ENCODE results near the gene PHF21A. TPM values are rescaled to one million over a fixed set of nuclear protein-coding genes. Genes with fewer than 3 reads are reported as not detected.

Gene PHF21A
- total and polyA plus RNA-seq, 2 of the 13 experiments (the other 11 are each of a cell fraction or from before 2014, with no cell fraction given), result 4.1 to 34.6 TPM

GRCh38 chr11:46119352-46120216 lies 1.7 kb downstream of the PHF21A start (continued):
- no peak for TF ChIP-seq ZNF782 (CRISPR knock-in tag; IDR thresholded peaks at IDR 0.05; ENCODE audit: borderline replicate concordance)
- TF ChIP-seq AKNA (CRISPR knock-in tag; IDR thresholded peaks at IDR 0.05; ENCODE audit: borderline replicate concordance), result no peak
- no peak for TF ChIP-seq ZKSCAN1 (IDR thresholded peaks at IDR 0.05; ENCODE audit: low read length)
- TF ChIP-seq ZNF788 (CRISPR knock-in tag; IDR thresholded peaks at IDR 0.05; ENCODE audit: borderline replicate concordance), result no peak
- TF ChIP-seq AHDC1 (CRISPR knock-in tag; IDR thresholded peaks at IDR 0.05; ENCODE audit: borderline replicate concordance), result peak; percentile 43; the same call in 1 of the 2 replicates
- TF ChIP-seq, protein P1, sequence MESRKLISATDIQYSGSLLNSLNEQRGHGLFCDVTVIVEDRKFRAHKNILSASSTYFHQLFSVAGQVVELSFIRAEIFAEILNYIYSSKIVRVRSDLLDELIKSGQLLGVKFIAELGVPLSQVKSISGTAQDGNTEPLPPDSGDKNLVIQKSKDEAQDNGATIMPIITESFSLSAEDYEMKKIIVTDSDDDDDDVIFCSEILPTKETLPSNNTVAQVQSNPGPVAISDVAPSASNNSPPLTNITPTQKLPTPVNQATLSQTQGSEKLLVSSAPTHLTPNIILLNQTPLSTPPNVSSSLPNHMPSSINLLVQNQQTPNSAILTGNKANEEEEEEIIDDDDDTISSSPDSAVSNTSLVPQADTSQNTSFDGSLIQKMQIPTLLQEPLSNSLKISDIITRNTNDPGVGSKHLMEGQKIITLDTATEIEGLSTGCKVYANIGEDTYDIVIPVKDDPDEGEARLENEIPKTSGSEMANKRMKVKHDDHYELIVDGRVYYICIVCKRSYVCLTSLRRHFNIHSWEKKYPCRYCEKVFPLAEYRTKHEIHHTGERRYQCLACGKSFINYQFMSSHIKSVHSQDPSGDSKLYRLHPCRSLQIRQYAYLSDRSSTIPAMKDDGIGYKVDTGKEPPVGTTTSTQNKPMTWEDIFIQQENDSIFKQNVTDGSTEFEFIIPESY (CRISPR knock-in tag; IDR thresholded peaks at IDR 0.05), result no peak
- no peak for TF ChIP-seq THRA (CRISPR knock-in tag; IDR thresholded peaks at IDR 0.05; ENCODE audit: borderline replicate concordance)
- no peak for TF ChIP-seq RFX3 (CRISPR knock-in tag; IDR thresholded peaks at IDR 0.05)
- no peak for TF ChIP-seq ZNF598 (CRISPR knock-in tag; IDR thresholded peaks at IDR 0.05; ENCODE audit: borderline replicate concordance)
- TF ChIP-seq GPN1 (CRISPR knock-in tag; IDR thresholded peaks at IDR 0.05; ENCODE audit: borderline replicate concordance), result no peak
- TF ChIP-seq ZNF644 (CRISPR knock-in tag; IDR thresholded peaks at IDR 0.05; ENCODE audit: low read depth), result no peak
- TF ChIP-seq TAF1 (CRISPR knock-in tag; IDR thresholded peaks at IDR 0.05), result peak; percentile 27; the same call in 1 of the 2 replicates
- no peak for TF ChIP-seq ZNF589 (CRISPR knock-in tag; conservative IDR thresholded peaks at IDR 0.05)
- no peak for TF ChIP-seq EZH2 (conservative IDR thresholded peaks at IDR 0.05; ENCODE audit: low read depth, low read length)
- no peak for TF ChIP-seq SSRP1 (CRISPR knock-in tag; IDR thresholded peaks at IDR 0.05)
